ENCODE results near the gene ESPN. TPM values are rescaled to one million over a fixed set of nuclear protein-coding genes. Genes with fewer than 3 reads are reported as not detected.

ESPN gene
- total RNA-seq, 1 donor from 2014 or later: 0.03 TPM

GRCh38 chr1:6463120-6463412, 38.5 kb downstream of the ESPN start:
- no peak for DNase-seq (ENCODE audit: low read depth)

- DNase-seq (ENCODE audit: low read depth): no peak
Observed at GRCh38 chr1:6464514-6464836, 39.9 kb downstream of the ESPN start.

- no peak for DNase-seq (ENCODE audit: low read depth)
Observed at GRCh38 chr1:6464915-6465314, 40.3 kb downstream of the ESPN start.

GRCh38 chr1:6465461-6466005, 41.0 kb downstream of the ESPN start:
- no peak for DNase-seq (ENCODE audit: low read depth)

GRCh38 chr1:6466023-6466422, 41.4 kb downstream of the ESPN start, which contains the start of gene TNFRSF25:
TSS of gene TNFRSF25 (minus strand) at chr1:6466173. CDS start at chr1:6466107, 66 bp downstream.
- DNase-seq (ENCODE audit: low read depth): no peak

- no peak for DNase-seq (ENCODE audit: low read depth)
Observed at GRCh38 chr1:6466751-6467150, 42.2 kb downstream of the ESPN start.

- DNase-seq (ENCODE audit: low read depth): no peak
Observed at GRCh38 chr1:6467224-6467623, 42.6 kb downstream of the ESPN start.

GRCh38 chr1:6467744-6468688, 43.4 kb downstream of the ESPN start:
- no peak for DNase-seq (ENCODE audit: low read depth)

- DNase-seq (ENCODE audit: low read depth): no peak
Observed at GRCh38 chr1:6468729-6469461, 44.3 kb downstream of the ESPN start.

- no peak for DNase-seq (ENCODE audit: low read depth)
Observed at GRCh38 chr1:6470132-6471085, 45.8 kb downstream of the ESPN start.

GRCh38 chr1:6471086-6471969, 46.8 kb downstream of the ESPN start:
- no peak for DNase-seq (ENCODE audit: low read depth)

GRCh38 chr1:6471970-6472368, 47.4 kb downstream of the ESPN start:
- DNase-seq (ENCODE audit: low read depth): no peak

GRCh38 chr1:6472391-6472790, 47.8 kb downstream of the ESPN start:
- no peak for DNase-seq (ENCODE audit: low read depth)

- DNase-seq (ENCODE audit: low read depth): no peak
Observed at GRCh38 chr1:6473156-6473555, 48.6 kb downstream of the ESPN start.

GRCh38 chr1:6473974-6474814, 49.6 kb downstream of the ESPN start:
- no peak for DNase-seq (ENCODE audit: low read depth)

GRCh38 chr1:6474815-6475282, 50.3 kb downstream of the ESPN start:
- no peak for DNase-seq (ENCODE audit: low read depth)

GRCh38 chr1:6475381-6476133, 51.0 kb downstream of the ESPN start:
- DNase-seq (ENCODE audit: low read depth): no peak

- DNase-seq (ENCODE audit: low read depth): no peak
Observed at GRCh38 chr1:6476483-6476882, 51.9 kb downstream of the ESPN start.

Measured in myocyte (in vitro differentiated cells).